Dermis microvascular lymphatic vessel endothelial cell (primary cell): ENCODE data around the gene MYOZ2. TPM values are rescaled to one million over a fixed set of nuclear protein-coding genes. Genes with fewer than 3 reads are reported as not detected.
"Not testable (repeated sequence)": the region's sequence is repeated elsewhere in the genome, so short reads cannot be mapped to it uniquely, and the experiment has no call there.

ENCODE experiments used
- DNase-seq, 2 donors: peaks; one replicate each; pipeline versions ENCODE4 v3.0.0 to v3.0.0-alpha.2; 2010; ENCODE audit warnings: low read depth in 2 of 2
- total RNA-seq: library from RNA; depleted of rRNA; stranded (reverse); fragments of >200 nt; gene quantifications from 2 replicates; pipeline ENCODE4 v1.2.1, GENCODE V29; 2014

Gene MYOZ2
- total RNA-seq, 1 donor from 2014 or later = under 0.01 TPM

- no peak for DNase-seq
Measured at GRCh38 chr4:119125931-119126330, 9.7 kb upstream of the MYOZ2 start.

GRCh38 chr4:119128148-119128547, 7.5 kb upstream of the MYOZ2 start:
- no peak for DNase-seq

- DNase-seq = peak in 1 of 2 donors; percentile 71
Measured at GRCh38 chr4:119130365-119131065, 5.1 kb upstream of the MYOZ2 start.

GRCh38 chr4:119131164-119131563, 4.5 kb upstream of the MYOZ2 start:
- no peak for DNase-seq

- DNase-seq = no peak
Measured at GRCh38 chr4:119132306-119132705, 3.3 kb upstream of the MYOZ2 start.

GRCh38 chr4:119136546-119136945, 914 bp downstream of the MYOZ2 start:
- DNase-seq = peak in 1 of 2 donors; percentile 3

- peak in 1 of 2 donors; percentile 5 for DNase-seq
Measured at GRCh38 chr4:119138046-119138445, 2.4 kb downstream of the MYOZ2 start.

- DNase-seq = no peak
Measured at GRCh38 chr4:119139311-119139710, 3.7 kb downstream of the MYOZ2 start.

- peak in 1 of 2 donors; percentile 44 for DNase-seq
Measured at GRCh38 chr4:119139822-119140252, 4.2 kb downstream of the MYOZ2 start.

GRCh38 chr4:119141283-119141682, 5.7 kb downstream of the MYOZ2 start:
- not testable (repeated sequence) for DNase-seq

GRCh38 chr4:119142833-119143232, 7.2 kb downstream of the MYOZ2 start:
- DNase-seq = no peak

GRCh38 chr4:119143341-119143740, 7.7 kb downstream of the MYOZ2 start:
- DNase-seq = not testable (repeated sequence)

GRCh38 chr4:119149110-119149509, 13.5 kb downstream of the MYOZ2 start:
- DNase-seq = no peak

GRCh38 chr4:119151161-119151560, 15.5 kb downstream of the MYOZ2 start:
- no peak for DNase-seq

- DNase-seq = no peak
Measured at GRCh38 chr4:119152741-119153140, 17.1 kb downstream of the MYOZ2 start.

GRCh38 chr4:119162174-119162573, 26.5 kb downstream of the MYOZ2 start:
- DNase-seq = no peak

GRCh38 chr4:119165767-119166166, 30.1 kb downstream of the MYOZ2 start:
- no peak for DNase-seq

- no peak for DNase-seq
Measured at GRCh38 chr4:119170195-119170594, 34.6 kb downstream of the MYOZ2 start.

- DNase-seq = no peak
Measured at GRCh38 chr4:119172223-119172622, 36.6 kb downstream of the MYOZ2 start.

- DNase-seq = not testable (repeated sequence)
Measured at GRCh38 chr4:119173729-119174361, 38.2 kb downstream of the MYOZ2 start.

GRCh38 chr4:119179011-119179410, 43.4 kb downstream of the MYOZ2 start:
- no peak for DNase-seq

- no peak for DNase-seq
Measured at GRCh38 chr4:119184128-119184527, 48.5 kb downstream of the MYOZ2 start.

GRCh38 chr4:119189638-119190037, 54.0 kb downstream of the MYOZ2 start:
- DNase-seq = no peak
